Measurements from ENCODE around the gene FABP1.

GRCh38 chr2:88125924-88126771 is 1.7 kb downstream of the FABP1 start:
- TF ChIP-seq CTCF (conservative IDR thresholded peaks at IDR 0.05) (no peak), ZFX (IDR thresholded peaks at IDR 0.05) (no peak)
